IPS-18c (cell line): ENCODE data around the gene HSPA9.

ENCODE experiments used
- H3K4me3 ChIP-seq: 2 replicates; pipeline ENCODE4 v1.7.0; 2013; ENCODE audit warnings: low read depth, mild to moderate bottlenecking, low read length, moderate library complexity; ENCODE audit not compliant: insufficient read depth
- H3K9me3 ChIP-seq: one replicate; pipeline ENCODE4 v1.6.1; 2013; ENCODE audit warnings: mild to moderate bottlenecking, low read length, moderate library complexity; ENCODE audit not compliant: control insufficient read depth, insufficient read depth

Gene HSPA9

GRCh38 chr5:138600446-138600845, 25.2 kb upstream of the HSPA9 start:
- no peaks in the 10 kb centered on the region for H3K9me3 ChIP-seq
- H3K4me3 ChIP-seq, result no peak overlapping the region

DNA sequence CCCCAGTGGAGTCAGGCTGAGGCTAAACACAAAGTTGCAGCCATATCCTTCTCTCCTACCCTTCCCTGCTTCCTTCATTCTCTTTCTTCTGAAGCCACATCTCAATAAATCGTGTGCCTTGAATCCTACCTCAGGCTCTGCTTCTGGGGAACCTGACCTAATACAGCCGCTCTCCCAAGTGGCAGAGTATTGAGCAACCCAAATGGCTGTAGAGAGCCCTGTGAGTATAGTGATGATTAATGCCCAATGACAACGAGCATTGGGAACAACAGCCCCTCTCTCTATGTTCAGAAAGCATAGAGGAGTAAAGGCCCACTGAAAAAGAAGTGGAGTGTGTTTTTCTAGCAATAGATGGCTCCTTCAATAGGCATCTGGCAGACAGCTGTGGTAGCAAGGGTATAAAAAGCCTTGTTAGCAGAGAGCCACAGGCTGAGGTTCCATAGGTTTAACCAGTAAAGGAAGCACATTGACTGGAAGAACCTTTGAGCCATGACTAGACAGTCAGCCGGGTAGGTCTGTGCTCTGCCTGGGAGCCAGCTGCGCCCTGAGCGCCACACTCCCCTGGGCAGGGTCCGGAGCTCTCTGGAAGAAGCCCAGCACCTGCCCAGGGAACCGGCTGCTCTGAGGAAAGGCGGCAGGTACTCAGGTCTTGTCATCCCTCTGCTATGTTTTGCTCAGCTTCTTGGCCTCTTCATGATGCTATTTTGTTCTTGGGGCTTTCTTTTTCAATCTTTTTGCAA, 22.6 kb upstream of the HSPA9 start:
- Histone ChIP-seq H3K9me3 (no peaks in the 10 kb centered on the region), H3K4me3 (no peak overlapping the region)

- Histone ChIP-seq H3K4me3 (no peak overlapping the region), H3K9me3 (no peaks in the 10 kb centered on the region)
Measured at GRCh38 chr5:138596105-138596881, 21.1 kb upstream of the HSPA9 start.

GRCh38 chr5:138595180-138595795, 20.1 kb upstream of the HSPA9 start:
- no peaks in the 10 kb centered on the region for H3K9me3 ChIP-seq
- no peak overlapping the region for H3K4me3 ChIP-seq

- Histone ChIP-seq H3K4me3 (no peak overlapping the region), H3K9me3 (no peaks in the 10 kb centered on the region)
Measured at GRCh38 chr5:138594305-138595058, 19.3 kb upstream of the HSPA9 start.

- no peak overlapping the region for H3K4me3 ChIP-seq
- no peaks in the 10 kb centered on the region for H3K9me3 ChIP-seq
Measured at GRCh38 chr5:138588013-138588788, 13.0 kb upstream of the HSPA9 start.

DNA sequence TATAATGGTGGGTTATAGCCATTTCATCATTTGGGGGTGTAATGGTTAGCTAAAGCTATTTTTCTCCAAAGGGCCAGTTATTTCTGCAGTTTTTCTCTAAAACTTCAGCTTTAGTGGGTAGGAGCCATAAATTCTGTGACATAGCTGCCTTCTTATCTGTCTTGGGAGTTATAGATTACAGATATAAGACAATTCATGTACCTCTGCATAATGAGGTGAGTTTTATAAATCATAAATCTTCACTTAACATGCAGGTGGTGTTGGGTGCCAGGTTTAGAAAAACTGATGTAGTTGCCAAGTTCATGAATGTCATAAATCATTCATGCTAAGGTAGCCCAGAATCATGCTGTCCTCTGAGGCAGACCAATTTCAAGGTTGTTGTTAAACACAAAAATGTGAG, 10.0 kb upstream of the HSPA9 start:
- H3K9me3 ChIP-seq, result no peaks in the 10 kb centered on the region
- H3K4me3 ChIP-seq, result no peak overlapping the region

- no peak overlapping the region for H3K4me3 ChIP-seq
Measured at GRCh38 chr5:138583984-138584637, 8.9 kb upstream of the HSPA9 start.

GRCh38 chr5:138582959-138583358, 7.8 kb upstream of the HSPA9 start:
- Histone ChIP-seq H3K9me3 (no peaks in the 10 kb centered on the region), H3K4me3 (no peak overlapping the region)

More at GRCh38 chr5:138583984-138584637, 8.9 kb upstream of the HSPA9 start:
- no peaks in the 10 kb centered on the region for H3K9me3 ChIP-seq

DNA sequence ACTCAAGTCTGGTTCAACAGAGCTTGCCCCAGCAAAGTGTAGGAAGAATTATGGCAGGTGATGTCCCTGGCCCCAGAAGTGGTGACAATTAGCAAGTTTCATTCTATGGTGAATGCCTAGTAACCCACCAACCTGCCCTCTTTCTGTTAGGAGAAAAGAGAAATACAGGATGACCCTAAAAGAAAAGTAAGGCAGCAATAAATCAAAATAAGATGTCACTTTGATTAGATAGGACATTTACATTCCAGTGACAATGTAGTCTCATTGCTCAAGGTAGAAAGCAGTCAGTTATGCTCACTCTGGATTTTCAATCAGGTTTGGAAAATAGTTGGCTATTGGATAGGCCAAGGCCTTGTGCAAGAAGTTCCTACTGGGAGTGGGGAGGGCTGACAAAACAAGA, 5.6 kb upstream of the HSPA9 start:
- Histone ChIP-seq H3K9me3 (no peaks in the 10 kb centered on the region), H3K4me3 (no peak overlapping the region)

DNA sequence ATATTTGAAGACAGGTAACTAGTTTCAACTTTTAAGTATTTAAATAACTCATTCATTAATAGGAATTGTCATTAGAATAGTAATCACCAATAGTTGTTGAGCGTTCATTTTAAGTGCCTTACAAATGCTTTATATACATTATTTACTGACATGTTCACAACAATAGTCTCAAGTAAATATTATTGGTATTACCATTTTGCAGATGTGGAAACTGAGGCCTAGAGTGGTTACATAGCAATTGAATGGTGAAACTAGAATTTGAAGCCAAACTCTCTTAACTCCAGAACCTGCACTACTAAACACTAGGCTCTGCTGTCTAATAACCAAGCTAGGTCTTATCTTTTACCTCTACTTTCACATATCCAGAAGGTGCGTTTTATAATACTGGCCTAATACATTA, 4.8 kb upstream of the HSPA9 start:
- Histone ChIP-seq H3K4me3 (no peak overlapping the region), H3K9me3 (no peaks in the 10 kb centered on the region)

DNA sequence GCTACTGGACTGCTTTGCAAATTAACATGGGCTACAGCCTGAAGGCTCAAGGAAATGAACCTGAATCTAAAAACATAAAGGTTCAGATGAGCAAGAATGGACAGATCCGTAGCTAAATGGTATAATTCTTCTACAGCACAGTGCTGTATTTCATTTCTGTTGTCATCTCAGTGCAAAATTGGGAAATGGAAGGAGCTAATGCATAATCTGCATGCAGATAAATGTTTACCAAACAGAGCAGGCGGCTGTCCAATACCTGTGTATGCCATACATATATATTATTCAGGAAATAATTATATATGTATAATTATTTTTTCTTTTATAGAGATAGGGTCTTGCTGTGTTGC, 4.3 kb upstream of the HSPA9 start:
- Histone ChIP-seq H3K9me3 (no peaks in the 10 kb centered on the region), H3K4me3 (no peak overlapping the region)

GRCh38 chr5:138577452-138577851, 2.3 kb upstream of the HSPA9 start:
- Histone ChIP-seq H3K4me3 (no peak overlapping the region), H3K9me3 (no peaks in the 10 kb centered on the region)

GRCh38 chr5:138574744-138575193, 432 bp downstream of the HSPA9 start:
- Histone ChIP-seq H3K9me3 (no peaks in the 10 kb centered on the region), H3K4me3 (peak overlapping the region; percentile 96)

DNA sequence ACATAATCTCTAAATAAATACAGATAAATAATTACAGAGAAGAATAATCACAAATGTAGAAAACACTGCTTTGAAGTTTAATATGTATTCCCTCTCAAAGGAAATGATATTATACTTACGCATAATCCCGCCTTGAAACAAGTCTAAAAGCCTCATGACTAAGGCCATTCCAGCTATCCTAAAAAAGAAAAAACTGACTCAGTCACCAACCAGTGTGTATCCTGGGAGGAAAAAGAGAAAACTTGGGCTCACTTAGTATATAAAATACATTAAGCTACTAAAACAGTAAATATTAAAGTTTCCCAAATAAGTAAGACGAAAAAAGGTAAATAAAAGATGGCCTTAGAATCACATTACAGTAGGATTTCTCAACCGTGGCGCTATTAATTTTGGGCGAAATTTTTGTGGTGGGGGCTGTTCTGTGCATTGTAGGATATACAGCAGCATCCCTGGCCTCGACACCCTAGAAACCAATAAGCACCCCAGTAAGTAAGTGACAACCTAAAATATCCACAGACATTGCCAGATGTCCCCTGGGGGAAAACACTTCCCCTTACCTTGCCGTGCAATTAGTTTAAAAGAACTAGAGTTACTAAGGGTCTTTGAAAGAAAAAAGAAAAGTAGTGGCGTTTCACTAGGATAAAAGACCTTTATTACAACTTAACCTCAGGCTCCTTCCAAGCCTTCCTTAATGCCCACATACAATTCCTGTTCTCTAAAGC, 1.1 kb downstream of the HSPA9 start:
- Histone ChIP-seq H3K4me3 (peak overlapping the region; percentile 96), H3K9me3 (no peaks in the 10 kb centered on the region)

DNA sequence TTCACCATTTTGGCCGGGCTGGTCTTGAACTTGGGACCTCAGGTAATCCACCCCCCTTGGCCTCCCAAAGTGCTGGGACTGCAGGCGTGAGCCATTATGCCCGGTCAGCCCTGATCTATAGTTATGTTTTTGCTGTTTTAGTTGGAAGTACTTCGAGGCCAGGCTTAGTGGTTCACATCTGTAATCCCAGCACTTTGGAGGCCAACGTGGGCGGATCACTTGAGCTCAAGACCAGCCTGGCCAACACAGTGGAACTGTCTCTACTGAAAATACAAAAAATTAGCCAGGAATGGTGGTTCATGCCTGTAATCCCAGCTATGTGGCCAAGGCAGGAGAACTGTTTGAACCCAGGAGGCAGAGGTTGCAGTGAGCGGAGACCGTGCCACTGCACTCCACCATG, 2.0 kb downstream of the HSPA9 start:
- no peak overlapping the region for H3K4me3 ChIP-seq
- no peaks in the 10 kb centered on the region for H3K9me3 ChIP-seq
